Keratinocyte (primary cell): Measurements from ENCODE around the gene PIGL. TPM values are rescaled to one million over a fixed set of nuclear protein-coding genes. Genes with fewer than 3 reads are reported as not detected.

ENCODE experiments used
- DNase-seq: peaks from one replicate; pipeline ENCODE4 v3.0.0-alpha.2; 2011; ENCODE audit warnings: low read depth, missing footprints, low spot score
- FAIRE-seq: peaks from 2 replicates; lab custom pipeline; 2011; peaks lifted over from hg19 to GRCh38; lab: Jason Lieb, UNC
- H2AFZ ChIP-seq: 2 replicates; pipeline ENCODE4 v1.6.0; 2012; ENCODE audit warnings: low read length, control low read depth, inconsistent platforms; ENCODE audit not compliant: control insufficient read depth
- H3K27ac ChIP-seq: 2 replicates; pipeline ENCODE4 v1.5.1; 2011; ENCODE audit warnings: low read length; ENCODE audit not compliant: control insufficient read depth, insufficient read depth
- H3K27me3 ChIP-seq: 3 replicates; pipeline ENCODE4 v1.6.0; 2011; ENCODE audit warnings: low read length; ENCODE audit not compliant: control insufficient read depth, insufficient read depth; ENCODE audit errors: extremely low read depth
- H3K36me3 ChIP-seq, 2 experiments: 2 replicates in 1 of 2; 3 replicates in 1 of 2; pipeline ENCODE4 v1.5.1; 2011; ENCODE audit warnings: low read length in 2 of 2, mild to moderate bottlenecking in 1 of 2; ENCODE audit not compliant: control insufficient read depth in 2 of 2, insufficient read depth in 2 of 2; ENCODE audit errors: extremely low read depth in 1 of 2
- H3K4me1 ChIP-seq: 3 replicates; pipeline ENCODE4 v1.5.1; 2011; ENCODE audit warnings: low read length; ENCODE audit not compliant: control insufficient read depth, insufficient read depth; ENCODE audit errors: extremely low read depth
- H3K4me2 ChIP-seq: 3 replicates; pipeline ENCODE4 v1.6.0; 2011; ENCODE audit warnings: low read depth, low read length; ENCODE audit not compliant: control insufficient read depth, insufficient read depth; ENCODE audit errors: extremely low read depth
- H3K4me3 ChIP-seq, 3 experiments: fragments of 200-600 bp in 1 of 3; sonication (generic) in 1 of 3; 2 replicates in 2 of 3; 3 replicates in 1 of 3; pipeline ENCODE4 v1.5.1; 2011 to 2016; ENCODE audit warnings: low read length in 3 of 3, mild to moderate bottlenecking in 3 of 3, control low read depth in 2 of 3, inconsistent platforms in 1 of 3, low read depth in 1 of 3, mixed read lengths in 1 of 3, mixed run types in 1 of 3, moderate library complexity in 1 of 3; ENCODE audit not compliant: control insufficient read depth in 2 of 3, insufficient read depth in 2 of 3; ENCODE audit errors: extremely low read depth in 1 of 3
- H3K79me2 ChIP-seq: 2 replicates; pipeline ENCODE4 v1.6.0; 2012; ENCODE audit warnings: low read length; ENCODE audit not compliant: control insufficient read depth, insufficient read depth
- H3K9ac ChIP-seq: 3 replicates; pipeline ENCODE4 v1.6.0; 2011; ENCODE audit warnings: low read length; ENCODE audit not compliant: control insufficient read depth, insufficient read depth; ENCODE audit errors: extremely low read depth
- H3K9me1 ChIP-seq: 3 replicates; pipeline ENCODE4 v1.6.0; 2011; ENCODE audit warnings: low read length; ENCODE audit not compliant: control insufficient read depth, insufficient read depth; ENCODE audit errors: extremely low read depth
- H3K9me3 ChIP-seq: 2 replicates; pipeline ENCODE4 v1.5.1; 2012; ENCODE audit warnings: low read depth, low read length; ENCODE audit not compliant: control insufficient read depth
- H4K20me1 ChIP-seq: 3 replicates; pipeline ENCODE4 v1.6.0; 2011; ENCODE audit warnings: low read length; ENCODE audit not compliant: control insufficient read depth, insufficient read depth; ENCODE audit errors: extremely low read depth
- CTCF ChIP-seq, 3 experiments: IDR thresholded peaks in 1 of 3; conservative IDR thresholded peaks in 1 of 3; optimal IDR thresholded peaks in 1 of 3; 2 replicates in 2 of 3; 3 replicates in 1 of 3; pipeline versions ENCODE3 to v1.5.1; 2011; ENCODE audit warnings: low read length in 3 of 3, mild to moderate bottlenecking in 3 of 3, moderate library complexity in 2 of 3, control low read depth in 1 of 3, inconsistent platforms in 1 of 3; ENCODE audit not compliant: insufficient read depth in 2 of 3; ENCODE audit errors: extremely low read depth in 1 of 3
- EZH2 ChIP-seq: IDR thresholded peaks from one replicate; pipeline ENCODE4 v1.6.1; 2012; ENCODE audit warnings: inconsistent platforms, mild to moderate bottlenecking, low read length, moderate library complexity
- dilution Hi-C: fragments of 300-500 bp; cut with MboI; formaldehyde crosslinking; loops from one replicate; pipeline ENCODE4 v1.7.0; 2020; ENCODE audit warnings: low sequenced_read_pairs; ENCODE audit not compliant: extremely low pct_ligation_motif_present
- polyA plus RNA-seq, 5 experiments: library from polyadenylated mRNA; depleted of rRNA in 3 of 5; stranded (reverse) in 3 of 5; stranded (forward) in 1 of 5; unstranded in 1 of 5; fragments of >200 nt; gene quantifications; 1 replicate in 1 of 5; 2 replicates in 3 of 5; 3 replicates in 1 of 5; pipeline versions ENCODE4 v1.2.1 to v1.2.3, GENCODE V29; 2011 to 2012; ENCODE audit warnings: missing spikeins in 2 of 5, low read depth in 1 of 5, low replicate concordance in 1 of 5

Gene PIGL
- polyA plus RNA-seq, 1 donor (not counting 4 experiments of a cell fraction or from before 2014, with no cell fraction given), result 21.5 TPM

GRCh38 chr17:16258901-16259300, 41.9 kb downstream of the PIGL start:
- TF ChIP-seq CTCF (optimal IDR thresholded peaks at IDR 0.05 in 1 of 3, IDR thresholded peaks at IDR 0.05 in 1 of 3, conservative IDR thresholded peaks at IDR 0.05 in 1 of 3; ENCODE audit: extremely low read depth in 1 of 3, insufficient read depth in 2 of 3, low read length in 3 of 3) (no peak), EZH2 (no peak)
- Histone ChIP-seq H3K27me3 (no peaks in the 10 kb centered on the region), H3K36me3 (peaks cover 0 to 3% of the 10 kb centered on the region in 2 experiments), H3K27ac (no peak overlapping the region), H3K4me3 (no peak overlapping the region), H3K4me2 (no peak overlapping the region), H3K9me3 (no peaks in the 10 kb centered on the region), H4K20me1 (no peaks in the 10 kb centered on the region), H3K9ac (no peak overlapping the region), H3K4me1 (no peaks in the 10 kb centered on the region), H2AFZ (no peak overlapping the region), H3K9me1 (no peaks in the 10 kb centered on the region), H3K79me2 (no peaks in the 10 kb centered on the region)
- FAIRE-seq, result no peak
- dilution Hi-C loops, result no loop called here
- no peak for DNase-seq

GRCh38 chr17:16259926-16260325, 42.9 kb downstream of the PIGL start:
- Histone ChIP-seq H3K27ac (no peak overlapping the region), H3K4me2 (no peak overlapping the region), H3K9me1 (no peaks in the 10 kb centered on the region), H3K9me3 (no peaks in the 10 kb centered on the region), H3K27me3 (no peaks in the 10 kb centered on the region), H3K4me3 (no peak overlapping the region), H3K79me2 (no peaks in the 10 kb centered on the region), H3K9ac (no peak overlapping the region), H3K4me1 (no peaks in the 10 kb centered on the region), H4K20me1 (no peaks in the 10 kb centered on the region), H2AFZ (no peak overlapping the region), H3K36me3 (peaks cover 0 to 3% of the 10 kb centered on the region in 2 experiments)
- dilution Hi-C loops, result no loop called here
- TF ChIP-seq EZH2, result no peak
- no peak for TF ChIP-seq CTCF (optimal IDR thresholded peaks at IDR 0.05 in 1 of 3, IDR thresholded peaks at IDR 0.05 in 1 of 3, conservative IDR thresholded peaks at IDR 0.05 in 1 of 3; ENCODE audit: extremely low read depth in 1 of 3, insufficient read depth in 2 of 3, low read length in 3 of 3)
- DNase-seq, result no peak
- no peak for FAIRE-seq
